ENCODE results near the gene HTRA2.

GRCh38 chr2:74501335-74502071 is 28.2 kb upstream of the HTRA2 start:
- no peak for TF ChIP-seq EZH2 (IDR thresholded peaks at IDR 0.05; ENCODE audit: insufficient read depth, poor library complexity, severe bottlenecking)
- TF ChIP-seq EZH2phosphoT487 (IDR thresholded peaks at IDR 0.05; ENCODE audit: insufficient read depth, low read depth) = no peak
